GM12873 (cell line): Measurements from ENCODE around the gene POLN.

Experiments used
- CTCF ChIP-seq: IDR thresholded peaks from 2 replicates; pipeline ENCODE4 v1.5.1; 2012; ENCODE audit warnings: low read depth, mild to moderate bottlenecking, moderate library complexity, low read length, control low read depth; ENCODE audit not compliant: insufficient read depth; ENCODE audit errors: missing control alignments

Gene POLN

GRCh38 chr4:2246384-2247127 lies 4.6 kb upstream of the POLN start:
- no peak for TF ChIP-seq CTCF

- no peak for TF ChIP-seq CTCF
These were observed 3.9 kb upstream of the POLN start for GRCh38 chr4:2245787-2246275.

GRCh38 chr4:2245057-2245786 lies 3.3 kb upstream of the POLN start:
- no peak for TF ChIP-seq CTCF

- TF ChIP-seq CTCF: peak; percentile 29
These were observed 1.9 kb upstream of the POLN start for GRCh38 chr4:2243681-2244380.

- no peak for TF ChIP-seq CTCF
These were observed 918 bp downstream of the POLN start for GRCh38 chr4:2241003-2241402.

- no peak for TF ChIP-seq CTCF
These were observed 4.8 kb downstream of the POLN start for GRCh38 chr4:2236944-2237666.
